ENCODE results near the gene C1GALT1. TPM values are rescaled to one million over a fixed set of nuclear protein-coding genes. Genes with fewer than 3 reads are reported as not detected.

C1GALT1 gene
- total and polyA plus RNA-seq, 9 of the 15 experiments (the other 6 are each of a cell fraction or from before 2014, with no cell fraction given), result 5.0 to 33.2 (median 24.1) TPM

- TF ChIP-seq PCBP1 (IDR thresholded peaks at IDR 0.05; ENCODE audit: low read depth, low read length, poor library complexity, severe bottlenecking) (peak; percentile 70), POLR2AphosphoS5 (IDR thresholded peaks at IDR 0.05; ENCODE audit: control insufficient read depth, insufficient read depth, low read depth, low read length) (peak; percentile 93)
Observed at GRCh38 chr7:7182156-7183060, at the start of gene C1GALT1 (continued).

GRCh38 chr7:7134046-7134445 is 48.3 kb upstream of the C1GALT1 start:
- no peaks in the 10 kb centered on the region for H3K27me3 ChIP-seq (ENCODE audit: control insufficient read depth in 2 of 2, insufficient read depth in 2 of 2, low read length in 2 of 2)
- 15% methylated on average over 2 of the region's 2 CpGs for WGBS (ENCODE audit: insufficient coverage, low coverage, missing lambda C conversion rate)
- peaks cover 0 to 7% of the 10 kb centered on the region in 2 experiments; a peak in 2 of 5 replicates for H3K4me1 ChIP-seq (replicated peaks in 1 of 2; ENCODE audit: control insufficient read depth in 2 of 2, insufficient read depth in 2 of 2, low read length in 2 of 2)
- ATAC-seq (no peak), DNase-seq (ENCODE audit: extremely low read depth in 1 of 4, low spot score in 3 of 4) (no peak), FAIRE-seq (peak; percentile 6)
- no peak overlapping the region for H3K27ac ChIP-seq (ENCODE audit: extremely low read depth, low read depth, low read length)
- H3K79me2 ChIP-seq (ENCODE audit: control insufficient read depth, insufficient read depth, low read length), result no peaks in the 10 kb centered on the region
- ChIA-PET CTCF (ENCODE audit: low intra/inter-chr PET ratio) (no interaction called here), POLR2A (no interaction called here)
- no peaks in the 10 kb centered on the region for H3K36me3 ChIP-seq (ENCODE audit: control insufficient read depth, insufficient read depth, low read length)
- no peak overlapping the region for H3K4me3 ChIP-seq
- no peak overlapping the region for H3K9ac ChIP-seq (ENCODE audit: insufficient read depth in 1 of 2, low read depth in 2 of 2, low read length in 2 of 2)
- intact Hi-C loops (cut with micrococcal nuclease) (no loop called here), in situ Hi-C loops (cut with MboI) (no loop called here)
- no peak overlapping the region for H3K4me2 ChIP-seq (ENCODE audit: insufficient read depth, low read length)
- no peak overlapping the region for H2AFZ ChIP-seq (ENCODE audit: low read depth, low read length)
- peaks cover 14% of the 10 kb centered on the region; the same call in 1 of the 2 replicates for H3K9me3 ChIP-seq (replicated peaks; ENCODE audit: control insufficient read depth, insufficient read depth, low read depth, low read length)
- no peak for TF ChIP-seq U2AF1 (optimal IDR thresholded peaks at IDR 0.05; ENCODE audit: low read depth, low read length)
- H3K9me1 ChIP-seq (ENCODE audit: control insufficient read depth, insufficient read depth, low read length), result no peaks in the 10 kb centered on the region
- BruUV-seq (replicated peaks), result no TSS peak
- no peaks in the 10 kb centered on the region for H4K20me1 ChIP-seq (replicated peaks; ENCODE audit: control insufficient read depth, insufficient read depth, low read length)

Data from K562 (cell line).